GM03348 (cell line): ENCODE data around the gene MAP3K1.

Experiments used
- DNase-seq: peaks from one replicate; pipeline ENCODE4 v3.0.0; 2012; ENCODE audit warnings: low spot score

MAP3K1 gene

DNA sequence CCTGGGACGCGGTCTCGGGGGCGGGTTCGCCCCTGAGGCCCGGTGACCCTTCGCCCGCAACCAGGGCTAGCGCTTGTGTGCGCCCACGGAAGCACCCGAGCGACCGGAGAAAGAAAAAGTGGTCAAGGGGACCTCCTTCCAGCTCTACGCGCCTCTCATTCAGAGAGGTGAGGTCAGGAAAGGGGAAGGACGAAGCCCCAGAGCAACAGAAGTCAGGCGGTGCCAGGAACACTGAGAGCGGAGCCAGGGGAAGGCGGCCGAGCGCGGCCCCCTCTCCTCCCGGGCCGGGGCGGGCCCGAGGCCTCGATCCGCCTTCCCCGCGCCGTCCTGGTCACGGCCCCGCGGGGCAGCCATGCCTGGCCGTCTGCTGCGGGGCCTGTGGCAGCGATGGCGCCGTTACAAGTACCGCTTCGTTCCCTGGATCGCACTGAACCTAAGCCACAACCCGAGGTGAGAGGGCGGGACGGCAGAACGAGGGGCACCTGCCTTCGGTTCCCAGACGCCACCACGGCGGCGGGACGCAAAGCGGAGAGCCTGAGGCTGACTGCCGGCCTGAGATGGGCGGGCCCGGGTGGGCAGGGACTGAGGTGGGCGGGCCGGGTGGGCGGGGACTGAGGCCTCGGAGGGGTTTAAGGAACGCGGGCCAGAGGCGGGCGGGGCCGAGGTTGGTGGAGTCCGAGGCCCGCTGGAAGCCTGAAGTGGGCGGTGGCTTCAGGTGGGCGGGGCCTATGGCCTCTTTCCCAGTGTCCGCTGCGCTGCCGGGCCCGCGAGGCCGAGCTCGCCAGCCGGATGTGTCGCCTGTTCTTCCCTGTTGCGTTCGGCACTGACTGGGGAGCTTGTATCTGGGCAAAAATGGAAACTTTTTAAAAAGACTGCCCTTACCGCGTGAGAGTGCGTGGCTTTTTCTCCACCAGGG is 94.2 kb downstream of the MAP3K1 start, which contains the start of gene SETD9:
TSS of gene SETD9 (plus strand) at position 303 of the 916 bp plus-strand sequence. CDS start at position 353, 50 bp downstream.
- peak; percentile 99 for DNase-seq

DNA sequence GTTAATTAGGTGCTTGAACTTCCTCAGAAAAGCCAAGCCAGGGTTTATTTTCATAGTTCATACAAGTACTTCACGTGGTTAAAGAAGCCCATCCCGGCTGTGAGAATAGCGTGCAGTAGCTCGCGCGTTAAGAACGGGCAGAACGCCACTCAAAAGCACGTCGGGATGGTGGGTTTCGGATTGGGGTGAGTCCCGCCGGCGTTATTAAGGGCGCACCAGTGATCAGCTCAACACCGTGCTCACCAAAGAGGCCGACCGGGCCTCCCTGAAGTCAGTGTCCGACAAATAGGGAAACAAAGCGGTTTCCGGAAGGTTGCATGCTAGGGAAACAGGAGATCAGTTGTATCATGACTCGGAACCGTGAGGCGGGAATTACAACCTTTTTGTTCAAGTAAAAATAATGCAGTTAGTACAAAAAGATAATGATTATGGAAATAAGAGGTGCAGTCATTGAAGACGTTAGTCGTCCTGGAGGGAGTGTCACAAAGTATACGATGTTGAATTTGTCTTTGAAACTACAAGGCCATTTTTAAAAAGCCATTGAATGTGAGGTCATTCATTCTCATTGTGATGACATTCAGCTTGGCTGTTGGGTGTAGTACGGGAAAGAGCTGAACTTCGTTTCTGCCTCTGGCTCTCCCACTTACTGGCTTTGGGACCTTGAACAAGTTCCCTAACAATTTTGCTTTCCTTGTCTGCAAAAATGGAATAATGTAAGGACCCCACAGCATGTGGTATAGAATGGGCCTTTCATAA is 95.0 kb downstream of the MAP3K1 start:
- peak; percentile 52 for DNase-seq

DNA sequence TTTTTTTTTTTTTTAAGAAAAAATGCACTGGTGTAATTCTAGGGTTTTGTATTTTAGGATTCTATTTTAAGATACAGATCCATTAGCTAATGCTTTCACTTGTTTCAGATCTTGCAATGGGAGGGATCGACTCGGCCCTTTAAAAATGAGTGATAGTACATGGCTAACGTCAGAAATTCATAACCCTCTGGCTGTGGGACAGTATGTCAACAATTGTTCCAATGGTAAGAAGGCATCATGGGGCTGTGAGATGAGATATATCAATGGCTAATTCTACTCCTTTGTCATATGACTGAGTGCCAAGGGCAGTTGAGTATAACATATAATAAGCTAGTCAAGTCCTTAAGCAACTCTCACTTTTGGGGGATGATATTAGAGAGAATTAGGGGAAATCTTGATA is 98.4 kb downstream of the MAP3K1 start:
- no peak for DNase-seq

DNA sequence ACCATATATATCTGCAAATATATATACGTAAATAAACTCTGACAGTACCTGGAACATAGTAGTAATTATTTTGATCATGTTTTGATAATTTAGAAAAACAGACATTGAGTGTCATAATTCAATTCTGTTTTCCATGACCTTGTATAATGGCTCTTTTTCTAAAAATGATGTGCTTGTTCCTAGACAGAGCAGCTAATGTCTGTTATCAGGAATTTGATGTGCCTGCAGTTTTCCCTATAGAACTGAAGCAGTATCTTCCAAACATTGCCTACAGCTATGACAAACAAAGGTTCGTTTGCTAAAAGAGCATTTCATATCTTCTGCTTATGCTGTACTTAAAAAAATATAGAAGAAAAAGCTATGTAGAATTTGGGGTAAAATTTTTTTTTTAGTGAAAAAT is 99.3 kb downstream of the MAP3K1 start:
- no peak for DNase-seq

DNA sequence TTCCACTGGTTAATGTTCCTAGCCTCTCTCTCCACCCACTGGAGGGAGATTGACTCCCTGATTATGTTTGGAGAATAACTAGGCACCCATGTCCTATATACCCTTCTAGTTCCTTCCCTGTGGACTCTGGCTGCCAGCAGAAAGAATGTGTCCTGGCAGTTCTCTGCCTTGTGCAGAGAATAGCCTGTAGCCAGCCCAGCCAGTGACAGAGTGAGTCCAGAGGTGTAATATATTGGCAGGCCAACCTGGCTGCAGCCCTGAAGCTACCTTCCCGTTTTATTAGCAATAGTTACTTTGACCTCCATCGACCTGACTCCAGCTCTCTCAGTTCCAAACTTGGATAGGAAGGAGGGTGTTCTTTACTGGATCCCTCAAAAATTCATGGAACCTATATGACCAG is 102.2 kb downstream of the MAP3K1 start:
- DNase-seq, result no peak

DNA sequence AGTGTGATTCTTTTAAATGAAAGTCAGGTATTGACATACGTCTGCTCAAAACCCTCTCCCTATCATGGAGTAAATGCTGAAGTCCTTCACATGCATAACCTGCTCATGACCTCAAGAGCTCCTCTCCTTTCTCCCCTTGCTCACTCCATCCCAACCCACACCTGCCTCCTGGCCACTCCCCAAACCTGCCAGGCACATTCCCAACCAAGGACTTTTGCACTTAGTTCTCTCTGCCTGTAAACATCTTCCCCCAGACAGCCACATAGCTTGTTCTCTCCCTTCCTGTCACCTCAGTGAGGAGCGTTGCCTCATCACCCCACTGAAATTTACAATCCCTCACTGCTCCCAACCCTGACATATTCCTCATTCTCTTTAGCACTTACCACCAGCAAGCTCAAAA is 102.7 kb downstream of the MAP3K1 start:
- no peak for DNase-seq

DNA sequence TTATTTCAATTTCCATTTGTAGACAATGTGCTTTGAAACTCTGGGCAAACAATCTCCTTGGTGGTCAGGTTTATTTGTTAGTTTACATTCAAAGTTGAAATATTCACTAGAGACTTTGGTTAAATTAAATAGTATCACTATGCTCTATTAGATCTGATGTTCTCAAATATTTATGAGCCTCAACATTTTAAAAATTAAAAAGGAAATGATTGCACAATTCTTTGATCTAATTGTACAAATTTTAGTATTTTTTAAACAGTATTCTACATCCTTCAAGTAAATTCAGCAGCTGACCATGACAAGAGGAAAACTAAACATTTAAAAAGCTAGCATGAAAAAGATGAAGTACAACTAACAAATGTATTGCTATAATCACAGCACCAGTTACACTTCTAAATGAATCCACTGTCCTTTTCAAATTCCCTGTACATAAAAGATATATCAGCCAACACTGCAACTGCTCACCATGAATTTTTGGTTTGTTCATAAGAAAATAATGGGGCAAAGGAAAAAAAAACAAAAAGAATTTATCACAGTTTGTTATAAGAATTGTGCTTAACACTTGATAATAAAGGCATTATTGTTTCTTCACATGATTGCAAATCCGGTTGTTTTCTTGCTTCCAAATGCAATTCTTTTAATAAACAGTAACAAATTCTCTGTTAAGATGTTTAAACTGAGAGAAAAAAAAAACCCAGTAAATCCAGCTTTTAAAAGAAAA is 104.8 kb downstream of the MAP3K1 start:
- DNase-seq, result no peak

DNA sequence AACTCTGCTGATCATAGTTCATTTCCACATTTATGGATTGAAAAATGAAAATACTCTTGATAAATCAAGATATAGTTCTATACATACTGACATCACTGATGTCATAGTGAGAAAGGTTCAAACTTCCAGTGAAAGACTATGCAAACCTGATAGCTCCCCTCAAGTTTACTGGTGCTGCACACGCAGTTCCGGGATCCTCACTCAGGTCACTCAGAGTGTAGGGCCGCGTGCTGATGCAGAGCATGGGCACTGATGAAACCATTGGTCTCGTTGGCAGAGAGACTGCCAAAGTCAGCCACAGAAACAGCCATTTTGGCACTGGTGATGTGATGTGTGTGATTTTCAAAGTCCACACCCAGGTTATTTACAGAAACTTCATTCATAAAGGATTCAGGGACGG is 107.6 kb downstream of the MAP3K1 start:
- DNase-seq, result no peak

DNA sequence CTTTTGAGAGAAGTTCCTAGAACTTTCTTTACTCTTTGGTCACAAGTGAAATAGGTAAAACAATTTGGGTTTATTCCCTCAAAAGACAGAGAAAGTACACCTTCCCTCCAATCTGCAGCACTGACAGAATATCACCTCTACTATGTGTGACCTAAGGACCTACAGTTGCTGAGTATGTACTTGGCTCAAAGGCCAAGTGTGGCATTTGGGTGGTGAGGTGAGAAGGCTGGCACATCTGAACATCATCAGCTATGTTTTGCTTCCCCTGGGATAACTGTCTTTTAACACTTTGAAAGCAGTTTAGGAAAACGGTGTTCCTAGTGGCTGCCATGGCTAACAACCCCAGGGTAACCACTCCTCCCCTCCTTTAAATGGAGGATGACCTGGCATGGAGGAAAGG is 119.0 kb downstream of the MAP3K1 start:
- no peak for DNase-seq

DNA sequence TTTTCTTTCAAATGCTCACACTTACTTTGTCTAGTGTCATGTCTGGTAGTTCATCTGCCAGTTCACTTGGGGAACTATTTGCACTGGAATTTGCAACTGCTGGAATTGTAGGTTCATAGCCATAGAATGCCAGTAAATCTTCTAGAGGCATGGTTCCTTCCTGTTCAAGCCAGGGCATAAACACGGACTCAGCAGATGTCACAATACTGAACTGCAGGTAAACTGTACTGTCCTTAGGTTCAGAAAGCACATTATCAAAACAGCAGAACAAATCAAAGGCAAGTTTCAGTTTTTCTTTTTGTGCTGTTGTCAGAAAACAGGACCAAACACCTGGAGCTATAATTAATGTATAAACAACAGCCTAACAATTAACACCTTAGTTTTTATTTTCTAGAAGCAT is 123.5 kb downstream of the MAP3K1 start:
- no peak for DNase-seq

DNA sequence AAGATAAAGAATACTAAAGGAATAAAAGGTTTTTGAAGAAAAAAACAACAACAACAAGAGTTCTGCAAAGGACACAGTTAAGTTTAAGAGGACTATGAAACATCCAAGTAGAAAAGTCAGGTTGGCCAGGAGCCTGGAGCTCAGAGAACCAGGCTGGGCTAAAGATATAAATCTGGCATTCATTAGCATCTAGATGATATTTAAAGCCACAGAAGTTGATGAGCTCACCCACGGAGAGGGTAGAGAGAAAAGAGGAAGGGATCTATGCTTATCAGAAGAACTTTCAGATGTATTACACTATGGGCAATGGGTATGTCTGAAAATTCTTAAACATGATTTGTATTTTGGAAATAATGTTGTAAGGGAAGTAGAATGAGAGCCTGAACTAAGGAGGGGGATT is 126.6 kb downstream of the MAP3K1 start:
- DNase-seq, result peak; percentile 62
